Measurements from ENCODE around the gene EEF2.
A peak's percentile ranks its signal among the peaks of the same experiment; 100 is the strongest.
"Not testable (repeated sequence)": the region's sequence is repeated elsewhere in the genome, so short reads cannot be mapped to it uniquely, and the experiment has no call there.

EEF2 gene

GRCh38 chr19:4015705-4016402, 30.6 kb upstream of the EEF2 start:
- no peak for DNase-seq (ENCODE audit: low read depth in 2 of 3, low spot score in 1 of 3)

GRCh38 chr19:4014541-4015491, 29.6 kb upstream of the EEF2 start:
- DNase-seq (ENCODE audit: low read depth in 2 of 3, low spot score in 1 of 3): peak in 2 of 3 donors; percentile 16 to 30

GRCh38 chr19:4013886-4014540, 28.8 kb upstream of the EEF2 start:
- DNase-seq (ENCODE audit: low read depth in 2 of 3, low spot score in 1 of 3): no peak

- DNase-seq (ENCODE audit: low read depth in 2 of 3, low spot score in 1 of 3): no peak
Measured at GRCh38 chr19:4012975-4013634, 27.8 kb upstream of the EEF2 start.

GRCh38 chr19:4012092-4012974, 27.1 kb upstream of the EEF2 start:
- no peak for DNase-seq (ENCODE audit: low read depth in 2 of 3, low spot score in 1 of 3)

GRCh38 chr19:4011430-4011829, 26.2 kb upstream of the EEF2 start:
- DNase-seq (ENCODE audit: low read depth in 2 of 3, low spot score in 1 of 3): not testable (repeated sequence)

GRCh38 chr19:4010808-4011110, 25.5 kb upstream of the EEF2 start:
- no peak for DNase-seq (ENCODE audit: low read depth in 2 of 3, low spot score in 1 of 3)

- DNase-seq (ENCODE audit: low read depth in 2 of 3, low spot score in 1 of 3): no peak
Measured at GRCh38 chr19:4009990-4010807, 24.9 kb upstream of the EEF2 start.

GRCh38 chr19:4007836-4008539, 22.7 kb upstream of the EEF2 start:
- no peak for DNase-seq (ENCODE audit: low read depth in 2 of 3, low spot score in 1 of 3)

GRCh38 chr19:4007021-4007835, 22.0 kb upstream of the EEF2 start, which contains the start of gene PIAS4:
Gene PIAS4 (plus strand): TSS chr19:4007736. CDS start chr19:4007761, 25 bp downstream.
- peak; percentile 87 to 95 (median 95) for DNase-seq (ENCODE audit: low read depth in 2 of 3, low spot score in 1 of 3)

GRCh38 chr19:4005436-4005835, 20.2 kb upstream of the EEF2 start:
- not testable (repeated sequence) for DNase-seq (ENCODE audit: low read depth in 2 of 3, low spot score in 1 of 3)

GRCh38 chr19:4000798-4001197, 15.5 kb upstream of the EEF2 start:
- DNase-seq (ENCODE audit: low read depth in 2 of 3, low spot score in 1 of 3): not testable (repeated sequence)

- DNase-seq (ENCODE audit: low read depth in 2 of 3, low spot score in 1 of 3): not testable (repeated sequence)
Measured at GRCh38 chr19:3998667-3999412, 13.6 kb upstream of the EEF2 start.

- DNase-seq (ENCODE audit: low read depth in 2 of 3, low spot score in 1 of 3): no peak
Measured at GRCh38 chr19:3995607-3996006, 10.3 kb upstream of the EEF2 start.

GRCh38 chr19:3990815-3991117, 5.5 kb upstream of the EEF2 start:
- DNase-seq (ENCODE audit: low read depth in 2 of 3, low spot score in 1 of 3): no peak

GRCh38 chr19:3987619-3988371, 2.5 kb upstream of the EEF2 start:
- DNase-seq (ENCODE audit: low read depth in 2 of 3, low spot score in 1 of 3): peak; percentile 81 to 84 (median 83)

Measured in stimulated activated CD4-positive, alpha-beta T cell treated with anti-CD3 and anti-CD28 coated beads, Interleukin-12 subunit alpha, Interleukin-12 subunit beta, amount 100 ng/mL, for 48 hours (primary cell).